ENCODE results near the gene MIPOL1. TPM values are rescaled to one million over a fixed set of nuclear protein-coding genes. Genes with fewer than 3 reads are reported as not detected.

The MIPOL1 gene
- total RNA-seq, 3 donors from 2014 or later, result 12.2 to 48.8 (median 36.1) TPM

DNA sequence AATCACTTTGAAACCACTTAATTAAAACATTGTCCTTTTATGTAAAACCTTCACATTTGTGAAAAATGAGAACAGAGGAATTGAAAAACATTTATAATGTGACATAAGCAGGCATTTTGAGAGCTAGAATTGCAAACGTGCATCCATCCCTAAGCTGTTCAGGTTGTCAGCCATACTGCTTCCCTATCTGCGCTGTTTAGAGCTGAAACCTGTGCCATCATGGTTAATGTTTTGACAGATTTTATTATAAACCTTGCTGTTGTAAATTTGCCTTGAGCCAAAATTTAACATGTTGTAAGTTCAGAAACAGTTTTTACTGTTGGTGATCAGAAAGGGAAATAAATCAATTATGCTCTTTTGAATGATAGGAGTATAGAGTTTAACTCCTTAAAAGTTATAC is 365.5 kb downstream of the MIPOL1 start:
- no peak overlapping the region for H3K27ac ChIP-seq
- H3K4me1 ChIP-seq, result no peaks in the 10 kb centered on the region
- DNase-seq (ENCODE audit: low spot score in 2 of 2), result no peak
- no peaks in the 10 kb centered on the region for H3K36me3 ChIP-seq
- no peaks in the 10 kb centered on the region for H3K9me3 ChIP-seq
- H3K4me3 ChIP-seq, result no peak overlapping the region
- intact Hi-C loops (cut with DNase I; ENCODE audit: low total_unique reads), result no loop called here
- TF ChIP-seq POLR2A (IDR thresholded peaks at IDR 0.05) (no peak), POLR2AphosphoS5 (IDR thresholded peaks at IDR 0.05) (no peak)
- TF ChIP-seq, protein P1, sequence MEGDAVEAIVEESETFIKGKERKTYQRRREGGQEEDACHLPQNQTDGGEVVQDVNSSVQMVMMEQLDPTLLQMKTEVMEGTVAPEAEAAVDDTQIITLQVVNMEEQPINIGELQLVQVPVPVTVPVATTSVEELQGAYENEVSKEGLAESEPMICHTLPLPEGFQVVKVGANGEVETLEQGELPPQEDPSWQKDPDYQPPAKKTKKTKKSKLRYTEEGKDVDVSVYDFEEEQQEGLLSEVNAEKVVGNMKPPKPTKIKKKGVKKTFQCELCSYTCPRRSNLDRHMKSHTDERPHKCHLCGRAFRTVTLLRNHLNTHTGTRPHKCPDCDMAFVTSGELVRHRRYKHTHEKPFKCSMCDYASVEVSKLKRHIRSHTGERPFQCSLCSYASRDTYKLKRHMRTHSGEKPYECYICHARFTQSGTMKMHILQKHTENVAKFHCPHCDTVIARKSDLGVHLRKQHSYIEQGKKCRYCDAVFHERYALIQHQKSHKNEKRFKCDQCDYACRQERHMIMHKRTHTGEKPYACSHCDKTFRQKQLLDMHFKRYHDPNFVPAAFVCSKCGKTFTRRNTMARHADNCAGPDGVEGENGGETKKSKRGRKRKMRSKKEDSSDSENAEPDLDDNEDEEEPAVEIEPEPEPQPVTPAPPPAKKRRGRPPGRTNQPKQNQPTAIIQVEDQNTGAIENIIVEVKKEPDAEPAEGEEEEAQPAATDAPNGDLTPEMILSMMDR (IDR thresholded peaks at IDR 0.05), result no peak
- no peaks in the 10 kb centered on the region for H3K27me3 ChIP-seq

DNA sequence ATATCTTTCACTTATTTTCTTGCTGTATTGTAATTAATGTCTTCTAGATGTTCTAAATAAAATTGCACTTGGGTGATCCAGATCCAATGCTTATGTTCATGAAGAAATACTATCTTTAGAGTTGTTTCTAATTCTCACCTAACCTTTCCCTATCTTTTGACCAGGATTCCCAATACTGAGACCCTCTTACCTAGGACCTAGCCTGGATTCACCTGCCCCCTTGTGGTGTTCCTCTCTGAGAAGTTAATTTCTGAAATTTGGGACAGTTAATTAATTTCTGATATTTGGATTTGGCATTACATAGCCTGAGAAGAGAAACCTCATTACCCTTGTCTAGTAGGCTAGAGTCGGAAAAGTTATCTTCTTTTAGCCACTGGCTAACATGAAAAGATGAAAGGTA is 367.8 kb downstream of the MIPOL1 start:
- H3K36me3 ChIP-seq, result no peaks in the 10 kb centered on the region
- intact Hi-C loops (cut with DNase I; ENCODE audit: low total_unique reads), result no loop called here

DNA sequence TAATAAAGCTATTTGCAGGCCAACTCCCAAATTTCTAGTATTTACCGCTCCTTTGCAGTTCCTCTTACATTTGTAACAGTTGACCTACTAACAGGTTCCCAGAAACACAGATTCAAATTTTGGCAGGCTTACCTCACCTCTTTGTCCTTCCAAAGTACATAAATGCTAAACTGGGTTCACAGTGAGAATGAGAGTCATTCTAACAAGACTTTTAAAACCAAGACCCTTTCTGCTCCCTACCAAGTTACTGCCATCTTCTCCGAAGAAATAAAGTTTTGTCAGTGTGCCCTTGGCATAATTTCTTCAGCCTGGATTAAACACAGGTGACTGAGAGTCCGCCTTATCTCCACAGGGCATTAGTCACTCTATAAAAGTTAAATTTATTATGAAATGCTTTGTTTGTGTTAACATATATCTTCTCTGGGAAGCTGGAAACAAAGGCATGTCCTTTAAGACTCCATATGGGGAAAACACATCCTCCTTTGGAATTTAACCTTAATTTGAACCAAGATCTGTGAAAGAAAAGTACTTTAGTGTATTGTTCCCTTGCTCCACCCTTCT is 369.2 kb downstream of the MIPOL1 start:
- TF ChIP-seq, protein P1 (IDR thresholded peaks at IDR 0.05), result no peak
- TF ChIP-seq POLR2AphosphoS5 (IDR thresholded peaks at IDR 0.05), result peak in 1 of 3 donors; percentile 28
- DNase-seq (ENCODE audit: low spot score in 2 of 2), result no peak
- intact Hi-C loops (cut with DNase I; ENCODE audit: low total_unique reads), result no loop called here
- Histone ChIP-seq H3K4me1 (no peaks in the 10 kb centered on the region), H3K36me3 (no peaks in the 10 kb centered on the region), H3K9me3 (no peaks in the 10 kb centered on the region), H3K27me3 (no peaks in the 10 kb centered on the region), H3K4me3 (no peak overlapping the region), H3K27ac (peak overlapping the region; percentile 55 to 60)

More for the DNA sequence above, 367.8 kb downstream of the MIPOL1 start:
- Histone ChIP-seq H3K4me3 (no peak overlapping the region), H3K4me1 (no peaks in the 10 kb centered on the region), H3K9me3 (no peaks in the 10 kb centered on the region), H3K27me3 (no peaks in the 10 kb centered on the region), H3K27ac (peak overlapping the region in 1 of 2 donors; percentile 30)
- no peak for TF ChIP-seq POLR2AphosphoS5 (IDR thresholded peaks at IDR 0.05)
- no peak for TF ChIP-seq POLR2A (IDR thresholded peaks at IDR 0.05)
- no peak for DNase-seq (ENCODE audit: low spot score in 2 of 2)

DNA sequence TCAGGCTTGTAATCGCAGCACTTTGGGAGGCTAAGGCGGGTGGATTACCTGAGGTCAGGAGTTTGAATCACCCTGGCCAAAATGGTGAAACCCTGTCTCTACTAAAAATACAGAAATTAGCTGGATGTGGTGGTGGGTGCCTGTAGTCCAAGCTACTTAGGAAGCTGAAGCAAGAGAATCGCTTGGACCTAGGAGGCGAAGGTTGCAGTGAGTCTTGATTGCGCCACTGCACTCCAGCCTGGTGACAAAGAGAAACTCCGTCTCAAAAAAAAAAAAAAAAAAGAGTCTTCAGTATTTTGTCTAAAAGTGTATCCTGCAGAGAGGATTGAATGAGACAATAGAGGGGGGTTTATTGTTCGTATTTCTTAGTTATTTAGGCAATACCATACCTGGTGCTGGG is 372.0 kb downstream of the MIPOL1 start:
- TF ChIP-seq, protein P1 (IDR thresholded peaks at IDR 0.05), result no peak
- TF ChIP-seq POLR2A (IDR thresholded peaks at IDR 0.05), result no peak
- H3K4me3 ChIP-seq, result no peak overlapping the region
- no peak overlapping the region for H3K27ac ChIP-seq
- DNase-seq (ENCODE audit: low spot score in 2 of 2), result no peak
- no peaks in the 10 kb centered on the region for H3K9me3 ChIP-seq
- no peaks in the 10 kb centered on the region for H3K36me3 ChIP-seq
- intact Hi-C loops (cut with DNase I; ENCODE audit: low total_unique reads), result no loop called here
- no peaks in the 10 kb centered on the region for H3K4me1 ChIP-seq
- H3K27me3 ChIP-seq, result no peaks in the 10 kb centered on the region

DNA sequence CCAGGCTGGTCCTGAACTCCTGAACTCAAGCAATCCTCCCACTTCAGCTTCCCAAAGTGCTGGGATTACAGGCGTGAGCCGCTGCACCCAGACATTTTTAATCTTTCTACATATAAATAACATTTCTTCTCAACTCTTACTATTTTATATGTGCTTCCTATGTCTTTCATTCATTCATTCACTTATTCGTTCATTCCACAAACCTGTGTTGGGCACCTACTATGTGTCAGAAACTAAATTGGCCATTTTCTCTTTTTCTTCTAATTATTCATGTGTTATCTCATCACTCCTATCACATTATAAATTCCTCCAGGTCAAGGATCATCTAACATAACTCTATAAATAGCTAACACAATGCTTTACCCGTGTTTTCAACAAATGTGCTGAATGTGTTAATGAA is 373.7 kb downstream of the MIPOL1 start:
- Histone ChIP-seq H3K4me1 (no peaks in the 10 kb centered on the region), H3K27me3 (no peaks in the 10 kb centered on the region), H3K4me3 (no peak overlapping the region), H3K36me3 (no peaks in the 10 kb centered on the region), H3K27ac (no peak overlapping the region), H3K9me3 (no peaks in the 10 kb centered on the region)
- intact Hi-C loops (cut with DNase I; ENCODE audit: low total_unique reads), result no loop called here
- DNase-seq (ENCODE audit: low spot score in 2 of 2), result no peak
- TF ChIP-seq POLR2AphosphoS5 (IDR thresholded peaks at IDR 0.05), result no peak
- TF ChIP-seq, protein P1 (IDR thresholded peaks at IDR 0.05), result no peak
- no peak for TF ChIP-seq POLR2A (IDR thresholded peaks at IDR 0.05)

DNA sequence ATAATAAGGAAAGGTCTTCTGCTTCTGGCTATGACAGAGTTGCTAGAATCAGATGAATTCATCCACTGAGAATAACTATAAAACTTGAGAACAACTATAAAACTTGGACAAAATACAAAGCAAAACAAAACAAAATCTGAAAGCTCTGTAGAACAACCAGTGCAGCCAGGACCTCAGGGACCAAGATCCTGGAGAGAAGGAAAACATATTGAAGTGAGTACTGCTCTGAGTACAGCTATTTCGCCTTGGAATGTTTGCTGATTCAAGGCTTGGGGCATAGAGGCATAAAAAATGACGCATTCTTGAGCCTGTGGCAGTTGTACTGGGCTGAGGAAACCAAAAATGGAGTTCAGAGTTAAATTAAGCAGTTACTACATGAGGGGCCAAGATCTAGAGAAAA is 375.6 kb downstream of the MIPOL1 start:
- Histone ChIP-seq H3K27ac (no peak overlapping the region), H3K27me3 (no peaks in the 10 kb centered on the region), H3K4me3 (no peak overlapping the region), H3K9me3 (no peaks in the 10 kb centered on the region), H3K36me3 (no peaks in the 10 kb centered on the region), H3K4me1 (no peaks in the 10 kb centered on the region)
- TF ChIP-seq, protein P1 (IDR thresholded peaks at IDR 0.05), result no peak
- TF ChIP-seq POLR2A (IDR thresholded peaks at IDR 0.05), result no peak
- TF ChIP-seq POLR2AphosphoS5 (IDR thresholded peaks at IDR 0.05), result no peak
- intact Hi-C loops (cut with DNase I; ENCODE audit: low total_unique reads), result loop anchor here (1.0 kb wide), 1 partner anchor 18 kb away; no protein-coding TSS in a partner anchor
- DNase-seq (ENCODE audit: low spot score in 2 of 2), result no peak

Measured in breast epithelium (tissue), 4 donors.